ENCODE data around the gene ALK. TPM values are rescaled to one million over a fixed set of nuclear protein-coding genes. Genes with fewer than 3 reads are reported as not detected.

Gene ALK
- total RNA-seq, 1 donor: under 0.01 TPM

DNA sequence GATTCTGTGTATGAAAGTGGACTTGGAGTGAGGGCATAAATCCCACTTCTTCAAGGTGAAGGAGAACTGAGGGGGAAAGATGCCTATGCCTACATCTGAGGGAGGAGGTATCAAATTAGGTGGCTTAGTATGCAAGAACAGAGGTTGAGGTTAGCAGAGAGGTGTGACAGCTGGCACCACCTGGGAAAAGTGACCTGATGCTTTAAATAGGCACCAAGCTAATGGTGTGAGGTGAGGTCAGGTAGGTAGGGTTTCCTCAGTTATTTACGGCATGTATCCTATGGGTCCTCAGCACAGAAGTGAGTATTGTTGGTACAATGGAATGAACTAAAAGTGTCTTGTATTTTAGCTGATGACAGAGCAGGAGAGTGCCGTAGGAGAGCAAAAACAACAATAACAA lies 439.0 kb downstream of the ALK start:
- Histone ChIP-seq H3K9me3 (ENCODE audit: low read depth, low read length) (no peaks in the 10 kb centered on the region), H2AFZ (ENCODE audit: low read length) (no peak overlapping the region), H3K27me3 (ENCODE audit: insufficient read depth, low read length) (no peaks in the 10 kb centered on the region), H3K4me3 (ENCODE audit: insufficient read depth, low read length) (no peak overlapping the region), H3K4me1 (ENCODE audit: insufficient read depth, low read length) (no peaks in the 10 kb centered on the region), H3K79me2 (ENCODE audit: insufficient read depth, low read length) (no peaks in the 10 kb centered on the region), H4K20me1 (ENCODE audit: insufficient read depth, low read length) (no peaks in the 10 kb centered on the region), H3K4me2 (ENCODE audit: insufficient read depth, low read length) (no peak overlapping the region), H3K27ac (ENCODE audit: low read depth, low read length) (no peak overlapping the region), H3K36me3 (ENCODE audit: insufficient read depth, low read length) (no peaks in the 10 kb centered on the region)
- no peak for DNase-seq (ENCODE audit: insufficient read length, low spot score, missing footprints)
- TF ChIP-seq, protein P1, sequence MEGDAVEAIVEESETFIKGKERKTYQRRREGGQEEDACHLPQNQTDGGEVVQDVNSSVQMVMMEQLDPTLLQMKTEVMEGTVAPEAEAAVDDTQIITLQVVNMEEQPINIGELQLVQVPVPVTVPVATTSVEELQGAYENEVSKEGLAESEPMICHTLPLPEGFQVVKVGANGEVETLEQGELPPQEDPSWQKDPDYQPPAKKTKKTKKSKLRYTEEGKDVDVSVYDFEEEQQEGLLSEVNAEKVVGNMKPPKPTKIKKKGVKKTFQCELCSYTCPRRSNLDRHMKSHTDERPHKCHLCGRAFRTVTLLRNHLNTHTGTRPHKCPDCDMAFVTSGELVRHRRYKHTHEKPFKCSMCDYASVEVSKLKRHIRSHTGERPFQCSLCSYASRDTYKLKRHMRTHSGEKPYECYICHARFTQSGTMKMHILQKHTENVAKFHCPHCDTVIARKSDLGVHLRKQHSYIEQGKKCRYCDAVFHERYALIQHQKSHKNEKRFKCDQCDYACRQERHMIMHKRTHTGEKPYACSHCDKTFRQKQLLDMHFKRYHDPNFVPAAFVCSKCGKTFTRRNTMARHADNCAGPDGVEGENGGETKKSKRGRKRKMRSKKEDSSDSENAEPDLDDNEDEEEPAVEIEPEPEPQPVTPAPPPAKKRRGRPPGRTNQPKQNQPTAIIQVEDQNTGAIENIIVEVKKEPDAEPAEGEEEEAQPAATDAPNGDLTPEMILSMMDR (IDR thresholded peaks at IDR 0.05; ENCODE audit: extremely low read depth, low read depth, low read length): no peak

DNA sequence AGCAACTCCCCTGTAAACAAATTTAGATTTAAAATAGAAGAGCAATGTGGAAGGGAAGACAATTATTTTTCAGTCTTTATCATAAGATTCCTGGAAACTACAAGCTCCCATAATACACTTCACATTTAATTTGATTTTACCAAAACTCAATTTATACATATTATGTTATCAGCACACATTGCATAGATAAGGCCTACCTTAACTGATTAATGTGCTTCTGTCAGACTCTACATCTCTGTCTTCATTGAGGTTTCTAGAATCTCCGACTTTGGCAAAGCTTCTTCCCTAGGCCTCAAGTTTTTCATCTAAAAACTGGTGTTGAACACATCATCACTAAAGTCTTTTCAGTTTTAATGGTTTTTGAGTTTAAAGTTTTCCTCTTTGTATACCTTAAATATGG lies 440.1 kb downstream of the ALK start:
- TF ChIP-seq, protein P1 (IDR thresholded peaks at IDR 0.05; ENCODE audit: extremely low read depth, low read depth, low read length): no peak
- Histone ChIP-seq H3K27ac (ENCODE audit: low read depth, low read length) (no peak overlapping the region), H4K20me1 (ENCODE audit: insufficient read depth, low read length) (no peaks in the 10 kb centered on the region), H3K4me1 (ENCODE audit: insufficient read depth, low read length) (no peaks in the 10 kb centered on the region), H3K36me3 (ENCODE audit: insufficient read depth, low read length) (no peaks in the 10 kb centered on the region), H3K4me3 (ENCODE audit: insufficient read depth, low read length) (no peak overlapping the region), H3K27me3 (ENCODE audit: insufficient read depth, low read length) (no peaks in the 10 kb centered on the region), H3K79me2 (ENCODE audit: insufficient read depth, low read length) (no peaks in the 10 kb centered on the region), H2AFZ (ENCODE audit: low read length) (no peak overlapping the region), H3K9me3 (ENCODE audit: low read depth, low read length) (no peaks in the 10 kb centered on the region), H3K4me2 (ENCODE audit: insufficient read depth, low read length) (no peak overlapping the region)
- DNase-seq (ENCODE audit: insufficient read length, low spot score, missing footprints): no peak

DNA sequence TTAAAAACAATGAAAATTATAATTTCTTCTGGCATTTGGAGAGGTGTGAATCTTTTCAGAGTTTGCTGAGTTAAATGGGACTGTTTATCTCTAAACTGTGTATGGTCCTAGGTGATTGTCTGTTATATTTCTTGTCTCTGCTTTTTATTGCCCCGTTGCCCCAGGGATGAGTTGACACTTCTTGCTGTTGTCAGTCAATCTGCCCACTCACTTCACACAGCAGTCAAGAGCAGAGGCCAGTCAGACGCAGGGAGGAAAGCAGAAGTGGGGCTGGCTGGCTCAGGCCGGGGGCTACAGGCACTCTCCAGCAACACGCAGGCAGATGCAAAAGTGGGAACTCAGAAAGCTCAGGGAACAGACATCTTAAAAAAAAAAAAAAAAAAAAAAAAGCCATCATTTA lies 441.0 kb downstream of the ALK start:
- H2AFZ ChIP-seq (ENCODE audit: low read length): no peak overlapping the region
- TF ChIP-seq, protein P1 (IDR thresholded peaks at IDR 0.05; ENCODE audit: extremely low read depth, low read depth, low read length): no peak
- no peaks in the 10 kb centered on the region for H3K79me2 ChIP-seq (ENCODE audit: insufficient read depth, low read length)
- H3K4me3 ChIP-seq (ENCODE audit: insufficient read depth, low read length): no peak overlapping the region
- no peaks in the 10 kb centered on the region for H3K27me3 ChIP-seq (ENCODE audit: insufficient read depth, low read length)
- no peak for DNase-seq (ENCODE audit: insufficient read length, low spot score, missing footprints)
- H4K20me1 ChIP-seq (ENCODE audit: insufficient read depth, low read length): no peaks in the 10 kb centered on the region
- no peaks in the 10 kb centered on the region for H3K4me1 ChIP-seq (ENCODE audit: insufficient read depth, low read length)
- H3K27ac ChIP-seq (ENCODE audit: low read depth, low read length): no peak overlapping the region
- no peaks in the 10 kb centered on the region for H3K9me3 ChIP-seq (ENCODE audit: low read depth, low read length)
- no peaks in the 10 kb centered on the region for H3K36me3 ChIP-seq (ENCODE audit: insufficient read depth, low read length)
- H3K4me2 ChIP-seq (ENCODE audit: insufficient read depth, low read length): no peak overlapping the region

DNA sequence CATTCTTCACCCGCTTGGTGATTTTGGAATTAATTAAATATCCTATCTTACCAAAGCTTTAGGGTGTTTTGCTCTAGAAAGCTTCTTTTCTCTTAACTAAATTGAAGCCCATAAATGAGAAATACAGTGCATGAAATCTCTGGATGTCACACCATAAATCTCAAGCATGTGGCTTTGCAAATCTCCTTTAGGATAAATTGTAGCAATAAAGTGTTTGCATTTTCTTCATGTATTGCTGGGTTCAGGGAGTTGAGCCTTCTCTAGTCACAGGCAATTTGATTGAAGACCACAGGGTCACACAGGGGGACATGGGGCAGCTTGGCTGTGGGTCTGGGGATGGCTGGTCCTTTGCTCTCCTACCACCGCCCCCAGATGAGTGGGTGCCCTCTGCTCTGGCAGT lies 442.0 kb downstream of the ALK start:
- Histone ChIP-seq H3K4me2 (ENCODE audit: insufficient read depth, low read length) (no peak overlapping the region), H3K4me3 (ENCODE audit: insufficient read depth, low read length) (no peak overlapping the region), H3K36me3 (ENCODE audit: insufficient read depth, low read length) (no peaks in the 10 kb centered on the region), H3K4me1 (ENCODE audit: insufficient read depth, low read length) (no peaks in the 10 kb centered on the region), H2AFZ (ENCODE audit: low read length) (no peak overlapping the region), H3K27ac (ENCODE audit: low read depth, low read length) (no peak overlapping the region), H3K27me3 (ENCODE audit: insufficient read depth, low read length) (no peaks in the 10 kb centered on the region), H4K20me1 (ENCODE audit: insufficient read depth, low read length) (no peaks in the 10 kb centered on the region), H3K79me2 (ENCODE audit: insufficient read depth, low read length) (no peaks in the 10 kb centered on the region), H3K9me3 (ENCODE audit: low read depth, low read length) (no peaks in the 10 kb centered on the region)
- TF ChIP-seq, protein P1 (IDR thresholded peaks at IDR 0.05; ENCODE audit: extremely low read depth, low read depth, low read length): no peak
- no peak for DNase-seq (ENCODE audit: insufficient read length, low spot score, missing footprints)

All from osteoblast (primary cell).